ENCODE data around the gene CLASP1.
"Not testable (repeated sequence)": the region's sequence is repeated elsewhere in the genome, so short reads cannot be mapped to it uniquely, and the experiment has no call there.

CLASP1 gene

GRCh38 chr2:121309801-121310200 lies 339.5 kb downstream of the CLASP1 start:
- no peak overlapping the region for H3K4me3 ChIP-seq (ENCODE audit: low read depth, low read length)
- TF ChIP-seq CTCF (conservative IDR thresholded peaks at IDR 0.05; ENCODE audit: low read depth, low read length): no peak
- no peak for DNase-seq (ENCODE audit: low read depth)

- H3K4me3 ChIP-seq (ENCODE audit: low read depth, low read length): no peak overlapping the region
- no peak for TF ChIP-seq CTCF (conservative IDR thresholded peaks at IDR 0.05; ENCODE audit: low read depth, low read length)
- DNase-seq (ENCODE audit: low read depth): no peak
Observed at GRCh38 chr2:121309323-121309722, 339.9 kb downstream of the CLASP1 start.

- no peak for TF ChIP-seq CTCF (conservative IDR thresholded peaks at IDR 0.05; ENCODE audit: low read depth, low read length)
- no peak overlapping the region for H3K4me3 ChIP-seq (ENCODE audit: low read depth, low read length)
- no peak for DNase-seq (ENCODE audit: low read depth)
Observed at GRCh38 chr2:121307048-121307447, 342.2 kb downstream of the CLASP1 start.

GRCh38 chr2:121304941-121305340 lies 344.3 kb downstream of the CLASP1 start:
- no peak for TF ChIP-seq CTCF (conservative IDR thresholded peaks at IDR 0.05; ENCODE audit: low read depth, low read length)

GRCh38 chr2:121303531-121304263 lies 345.6 kb downstream of the CLASP1 start:
- no peak overlapping the region for H3K4me3 ChIP-seq (ENCODE audit: low read depth, low read length)
- DNase-seq (ENCODE audit: low read depth): no peak

More at GRCh38 chr2:121304941-121305340, 344.3 kb downstream of the CLASP1 start:
- H3K4me3 ChIP-seq (ENCODE audit: low read depth, low read length): no peak overlapping the region
- DNase-seq (ENCODE audit: low read depth): no peak

GRCh38 chr2:121301190-121301589 lies 348.1 kb downstream of the CLASP1 start:
- DNase-seq (ENCODE audit: low read depth); H3K4me3 ChIP-seq (ENCODE audit: low read depth, low read length): not testable (repeated sequence)

More at GRCh38 chr2:121303531-121304263, 345.6 kb downstream of the CLASP1 start:
- TF ChIP-seq CTCF (conservative IDR thresholded peaks at IDR 0.05; ENCODE audit: low read depth, low read length): no peak

GRCh38 chr2:121298476-121298875 lies 350.8 kb downstream of the CLASP1 start:
- TF ChIP-seq CTCF (conservative IDR thresholded peaks at IDR 0.05; ENCODE audit: low read depth, low read length): no peak
- no peak overlapping the region for H3K4me3 ChIP-seq (ENCODE audit: low read depth, low read length)
- no peak for DNase-seq (ENCODE audit: low read depth)

- H3K4me3 ChIP-seq (ENCODE audit: low read depth, low read length); DNase-seq (ENCODE audit: low read depth): not testable (repeated sequence)
Observed at GRCh38 chr2:121297866-121298265, 351.4 kb downstream of the CLASP1 start.

All from choroid plexus epithelial cell (primary cell).